BE2C (cell line): ENCODE results near the gene KAZALD1.
A peak's percentile ranks its signal among the peaks of the same experiment; 100 is the strongest.

Experiments
- DNase-seq: peaks from one replicate; pipeline ENCODE4 v3.0.0-alpha.2; 2020
- H3K27me3 ChIP-seq: fragments of 250-450 bp; sonication (Bioruptor Pico); 2 replicates; pipeline ENCODE4 v1.5.1; 2020; ENCODE audit warnings: mild to moderate bottlenecking
- H3K36me3 ChIP-seq: fragments of 250-450 bp; sonication (Bioruptor Pico); 2 replicates; pipeline ENCODE4 v1.5.1; 2020; ENCODE audit warnings: mild to moderate bottlenecking
- H3K4me1 ChIP-seq: fragments of 250-450 bp; sonication (Bioruptor Pico); 2 replicates; pipeline ENCODE4 v1.5.1; 2020
- H3K4me3 ChIP-seq: 2 replicates; pipeline ENCODE4 v1.5.1; 2011; ENCODE audit warnings: low read depth, low read length
- H3K9me3 ChIP-seq: fragments of 250-450 bp; sonication (Bioruptor Pico); 2 replicates; pipeline ENCODE4 v1.5.1; 2020
- TF ChIP-seq, protein P1 (sequence below): IDR thresholded peaks from 2 replicates; pipeline ENCODE4 v1.5.1; 2012; ENCODE audit warnings: mild to moderate bottlenecking, low read depth, low read length

The KAZALD1 gene

DNA sequence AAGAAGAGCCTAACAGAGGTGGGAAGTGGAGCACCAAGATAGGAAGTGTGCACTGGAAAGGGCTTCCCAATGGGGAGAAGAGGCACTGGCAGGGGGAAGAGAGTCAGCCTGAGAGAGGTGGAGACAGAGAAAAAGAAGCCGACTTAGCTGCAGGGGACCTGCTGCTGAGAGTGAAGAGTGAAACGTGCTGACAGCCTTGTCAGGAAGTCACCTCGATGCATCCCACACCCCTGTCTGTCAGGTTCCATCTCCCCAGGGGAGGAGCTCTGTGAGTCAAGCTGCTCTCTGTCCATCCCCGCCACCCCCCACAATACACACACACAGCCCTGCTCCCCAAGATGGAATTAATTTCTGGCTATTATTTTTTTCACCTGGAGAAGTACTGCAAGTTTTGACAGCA lies 14.0 kb downstream of the KAZALD1 start:
- Histone ChIP-seq H3K4me3 (no peak overlapping the region), H3K4me1 (peaks cover 5% of the 10 kb centered on the region), H3K9me3 (no peaks in the 10 kb centered on the region), H3K27me3 (no peaks in the 10 kb centered on the region), H3K36me3 (no peaks in the 10 kb centered on the region)
- DNase-seq: no peak
- TF ChIP-seq, protein P1, sequence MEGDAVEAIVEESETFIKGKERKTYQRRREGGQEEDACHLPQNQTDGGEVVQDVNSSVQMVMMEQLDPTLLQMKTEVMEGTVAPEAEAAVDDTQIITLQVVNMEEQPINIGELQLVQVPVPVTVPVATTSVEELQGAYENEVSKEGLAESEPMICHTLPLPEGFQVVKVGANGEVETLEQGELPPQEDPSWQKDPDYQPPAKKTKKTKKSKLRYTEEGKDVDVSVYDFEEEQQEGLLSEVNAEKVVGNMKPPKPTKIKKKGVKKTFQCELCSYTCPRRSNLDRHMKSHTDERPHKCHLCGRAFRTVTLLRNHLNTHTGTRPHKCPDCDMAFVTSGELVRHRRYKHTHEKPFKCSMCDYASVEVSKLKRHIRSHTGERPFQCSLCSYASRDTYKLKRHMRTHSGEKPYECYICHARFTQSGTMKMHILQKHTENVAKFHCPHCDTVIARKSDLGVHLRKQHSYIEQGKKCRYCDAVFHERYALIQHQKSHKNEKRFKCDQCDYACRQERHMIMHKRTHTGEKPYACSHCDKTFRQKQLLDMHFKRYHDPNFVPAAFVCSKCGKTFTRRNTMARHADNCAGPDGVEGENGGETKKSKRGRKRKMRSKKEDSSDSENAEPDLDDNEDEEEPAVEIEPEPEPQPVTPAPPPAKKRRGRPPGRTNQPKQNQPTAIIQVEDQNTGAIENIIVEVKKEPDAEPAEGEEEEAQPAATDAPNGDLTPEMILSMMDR: no peak

DNA sequence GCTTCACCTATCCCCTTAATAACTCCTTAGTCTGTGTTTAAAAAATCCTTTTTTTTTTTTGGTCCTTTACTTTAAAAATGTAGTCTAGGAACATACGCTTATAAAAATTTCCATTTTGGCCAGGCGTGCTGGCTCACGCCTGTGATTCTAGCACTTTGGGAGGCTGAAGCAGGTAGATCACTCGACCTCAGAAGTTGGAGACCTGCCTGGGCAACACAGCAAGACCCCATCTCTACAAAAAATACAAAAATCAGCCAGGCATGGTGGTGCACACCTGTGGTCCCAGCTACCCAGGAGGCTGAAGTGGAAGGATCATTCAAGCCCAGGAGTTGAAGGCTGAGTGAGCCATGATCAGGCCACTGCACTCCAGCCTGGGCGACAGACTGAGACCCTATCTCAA lies 14.8 kb downstream of the KAZALD1 start:
- Histone ChIP-seq H3K9me3 (no peaks in the 10 kb centered on the region), H3K36me3 (no peaks in the 10 kb centered on the region), H3K4me3 (no peak overlapping the region), H3K4me1 (peaks cover 9% of the 10 kb centered on the region), H3K27me3 (no peaks in the 10 kb centered on the region)
- TF ChIP-seq, protein P1: no peak
- no peak for DNase-seq

DNA sequence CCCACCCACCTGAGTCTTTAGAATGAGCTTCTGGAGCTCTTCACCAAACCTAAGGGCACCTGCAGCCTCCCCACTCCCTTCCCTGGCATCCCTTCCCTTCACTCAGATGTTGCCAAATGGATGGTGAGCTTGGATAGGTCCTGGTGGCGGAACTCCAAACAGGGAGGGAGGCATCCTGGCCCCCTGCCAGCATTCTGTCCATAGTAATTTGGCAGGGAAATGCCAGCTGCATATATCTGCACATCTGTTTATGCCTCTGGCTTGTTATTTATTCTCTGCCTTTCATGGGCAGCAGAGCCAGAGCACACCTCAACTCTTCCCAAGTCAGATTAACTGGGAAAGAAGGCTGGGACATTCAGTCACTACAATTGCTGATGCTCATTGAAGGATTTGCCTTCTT lies 18.1 kb downstream of the KAZALD1 start:
- Histone ChIP-seq H3K9me3 (no peaks in the 10 kb centered on the region), H3K4me1 (peaks cover 11% of the 10 kb centered on the region), H3K36me3 (no peaks in the 10 kb centered on the region), H3K4me3 (no peak overlapping the region), H3K27me3 (no peaks in the 10 kb centered on the region)
- DNase-seq: peak; percentile 80
- TF ChIP-seq, protein P1: no peak

DNA sequence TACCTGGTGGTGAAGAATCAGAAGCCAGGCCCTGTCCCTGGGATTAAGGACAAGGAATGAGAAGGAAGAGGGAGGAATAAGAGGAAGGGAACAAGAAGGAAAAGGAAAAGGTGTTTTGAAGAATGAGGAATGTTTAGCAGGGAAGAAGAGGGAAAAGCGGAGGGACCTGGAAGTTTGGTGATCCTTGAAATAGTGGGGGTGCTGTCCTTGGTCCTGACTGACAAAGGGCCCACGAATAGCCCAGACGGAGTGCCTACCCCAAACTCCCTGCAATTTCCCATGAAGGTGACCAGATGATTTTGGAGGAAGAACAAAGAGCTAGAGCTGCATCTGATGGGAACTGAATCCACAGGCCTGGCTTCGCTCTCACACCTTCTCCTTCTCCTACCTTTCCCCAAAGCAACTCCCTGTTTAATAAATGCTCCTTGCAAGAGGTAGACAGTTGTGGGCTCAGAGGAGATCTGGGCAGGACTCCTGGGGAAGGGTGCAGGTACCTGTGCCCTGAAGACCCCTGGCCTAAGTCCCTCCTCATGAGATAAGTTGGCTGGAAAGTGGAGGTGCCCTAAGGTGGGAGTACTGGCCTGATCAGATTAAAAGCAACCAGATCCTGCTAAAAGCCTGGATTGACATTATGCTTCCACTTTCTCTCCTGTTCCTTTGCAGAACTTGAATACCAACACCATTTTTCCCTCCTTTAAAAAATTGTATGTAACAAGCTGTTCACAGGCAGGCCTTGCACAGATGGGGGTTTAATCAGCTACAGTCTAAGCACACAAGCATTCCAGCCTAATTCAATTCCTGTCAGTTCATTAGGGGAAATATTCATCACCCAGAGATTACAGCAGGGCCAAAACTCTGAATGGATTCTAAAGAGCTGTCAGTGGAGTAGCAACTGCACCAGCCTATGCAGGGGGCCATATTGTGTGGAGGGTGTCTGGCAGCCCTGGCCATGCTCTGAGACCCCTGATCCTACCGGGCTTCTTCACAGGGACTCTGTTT lies 19.4 kb downstream of the KAZALD1 start:
- H3K4me1 ChIP-seq: peaks cover 16% of the 10 kb centered on the region
- no peaks in the 10 kb centered on the region for H3K36me3 ChIP-seq
- no peaks in the 10 kb centered on the region for H3K9me3 ChIP-seq
- no peak overlapping the region for H3K4me3 ChIP-seq
- TF ChIP-seq, protein P1: no peak
- no peak for DNase-seq
- no peaks in the 10 kb centered on the region for H3K27me3 ChIP-seq

DNA sequence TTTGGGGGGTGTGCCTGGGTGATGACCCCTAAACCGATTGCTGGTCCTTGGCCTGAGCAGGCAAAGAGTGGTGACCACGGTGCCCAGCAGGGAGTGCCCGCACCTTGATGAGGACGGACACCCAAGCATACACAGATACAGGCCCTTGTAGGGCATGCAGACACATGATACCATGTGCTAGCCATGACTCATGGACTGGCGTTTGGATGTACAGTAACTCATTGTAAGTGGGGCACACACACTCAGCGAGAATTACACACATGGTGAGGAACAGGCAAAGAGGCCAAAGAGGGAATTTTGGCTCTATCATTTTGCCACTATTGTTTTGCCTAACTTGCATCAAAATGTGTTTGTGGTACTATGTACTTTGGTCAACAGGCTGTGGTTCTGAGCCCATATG lies 24.1 kb downstream of the KAZALD1 start:
- Histone ChIP-seq H3K27me3 (no peaks in the 10 kb centered on the region), H3K4me1 (peaks cover 21% of the 10 kb centered on the region), H3K9me3 (no peaks in the 10 kb centered on the region), H3K4me3 (no peak overlapping the region), H3K36me3 (no peaks in the 10 kb centered on the region)
- TF ChIP-seq, protein P1: no peak
- DNase-seq: no peak

DNA sequence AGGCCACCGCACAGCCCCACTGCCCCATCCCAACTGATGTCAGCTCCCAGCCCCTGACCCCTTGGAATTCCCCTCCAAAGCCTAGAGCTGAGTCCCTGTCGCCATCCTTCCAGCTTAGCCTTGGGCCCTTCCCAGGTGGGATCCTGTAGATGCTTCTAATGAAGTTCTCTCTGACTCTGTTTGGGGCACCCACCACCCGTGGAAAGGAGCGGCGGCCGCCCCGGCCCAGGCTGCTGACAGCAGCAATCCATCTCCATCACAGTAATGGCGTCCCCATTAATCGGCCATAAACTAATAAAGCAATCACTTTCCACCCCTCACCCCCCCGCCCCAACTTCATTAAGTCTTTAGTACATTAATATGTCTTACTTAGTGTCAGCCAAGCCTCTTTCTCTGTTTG lies 25.6 kb downstream of the KAZALD1 start:
- no peaks in the 10 kb centered on the region for H3K9me3 ChIP-seq
- TF ChIP-seq, protein P1: no peak
- no peaks in the 10 kb centered on the region for H3K27me3 ChIP-seq
- DNase-seq: no peak
- H3K36me3 ChIP-seq: no peaks in the 10 kb centered on the region
- H3K4me1 ChIP-seq: peaks cover 16% of the 10 kb centered on the region
- H3K4me3 ChIP-seq: no peak overlapping the region
